ENCODE results near the gene EXOSC9. TPM values are rescaled to one million over a fixed set of nuclear protein-coding genes. Genes with fewer than 3 reads are reported as not detected.

The EXOSC9 gene
- polyA plus RNA-seq, 6 donors from 2014 or later, result 12.0 to 45.3 (median 40.1) TPM

DNA sequence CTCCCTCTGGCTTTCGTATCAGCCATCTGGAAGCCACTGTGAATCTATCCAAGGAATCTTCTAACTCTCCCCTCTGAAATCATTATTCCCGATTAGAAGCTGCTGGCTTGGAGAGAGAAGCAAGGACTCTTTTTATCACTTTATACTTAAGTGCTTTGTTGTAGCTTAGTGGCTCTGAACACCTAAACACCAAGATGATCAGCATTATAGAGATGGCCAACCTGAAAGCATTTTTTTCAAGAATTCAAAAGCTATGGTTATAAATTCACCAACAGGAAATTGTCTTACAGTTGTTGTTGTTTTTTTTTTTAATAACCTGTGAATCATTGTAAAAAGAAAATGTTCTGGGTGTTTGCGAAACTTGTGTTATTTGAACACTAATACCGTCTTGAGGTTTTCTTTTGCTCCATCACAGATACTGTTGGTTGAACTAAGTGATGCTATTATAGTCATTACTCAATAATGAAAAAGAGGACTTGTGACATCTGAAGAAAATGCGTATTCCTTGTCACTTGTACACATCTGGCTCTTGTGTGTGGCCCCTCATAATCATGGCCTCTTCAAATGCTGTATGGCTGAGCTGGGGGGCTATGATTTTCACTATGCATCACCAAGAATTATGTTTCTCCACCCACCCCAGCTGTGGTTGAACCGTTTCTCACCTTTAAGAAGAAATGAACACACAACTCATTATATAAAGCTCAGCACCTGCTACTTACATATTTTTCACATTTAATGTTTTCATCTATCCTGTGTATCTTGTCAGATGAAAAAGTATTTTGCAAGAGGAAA is 24.3 kb upstream of the EXOSC9 start:
- H3K27ac Mint-ChIP-seq, result no peak overlapping the region
- no peaks in the 10 kb centered on the region for H3K4me1 Mint-ChIP-seq
- H3K9me3 Mint-ChIP-seq, result peaks cover 0 to 2% (median 0%) of the 10 kb centered on the region in 7 donors
- no peak overlapping the region for H3K4me3 Mint-ChIP-seq
- H3K27me3 Mint-ChIP-seq, result peaks cover 27 to 48% (median 30%) of the 10 kb centered on the region in 3 donors
- no peak for DNase-seq
- no peaks in the 10 kb centered on the region for H3K36me3 Mint-ChIP-seq
- no peak for ATAC-seq (ENCODE audit: low read depth in 2 of 2)

DNA sequence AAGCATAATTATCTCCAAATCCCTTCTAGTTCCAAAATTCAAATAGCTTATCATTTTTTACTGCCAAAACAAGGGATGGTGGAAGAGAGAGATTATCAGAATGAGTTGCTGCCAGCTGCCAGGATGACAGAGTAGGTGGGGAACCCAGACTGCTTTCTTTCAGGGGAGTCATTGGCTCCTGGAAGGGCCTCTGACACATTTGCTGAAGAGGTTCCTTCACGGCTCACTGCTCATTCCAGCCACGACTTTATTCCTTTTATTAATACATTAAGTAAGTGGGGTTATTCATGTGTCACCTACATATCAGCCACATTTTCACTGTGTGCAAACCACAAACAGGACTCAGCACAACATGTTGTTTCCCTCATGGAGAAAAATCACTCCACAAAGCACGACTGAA is 23.5 kb upstream of the EXOSC9 start:
- no peaks in the 10 kb centered on the region for H3K9me3 Mint-ChIP-seq
- no peak for ATAC-seq (ENCODE audit: low read depth in 2 of 2)
- H3K4me3 Mint-ChIP-seq, result no peak overlapping the region
- H3K36me3 Mint-ChIP-seq, result no peaks in the 10 kb centered on the region
- peaks cover 22 to 43% (median 31%) of the 10 kb centered on the region in 3 donors for H3K27me3 Mint-ChIP-seq
- H3K4me1 Mint-ChIP-seq, result no peaks in the 10 kb centered on the region
- DNase-seq, result no peak
- no peak overlapping the region for H3K27ac Mint-ChIP-seq

DNA sequence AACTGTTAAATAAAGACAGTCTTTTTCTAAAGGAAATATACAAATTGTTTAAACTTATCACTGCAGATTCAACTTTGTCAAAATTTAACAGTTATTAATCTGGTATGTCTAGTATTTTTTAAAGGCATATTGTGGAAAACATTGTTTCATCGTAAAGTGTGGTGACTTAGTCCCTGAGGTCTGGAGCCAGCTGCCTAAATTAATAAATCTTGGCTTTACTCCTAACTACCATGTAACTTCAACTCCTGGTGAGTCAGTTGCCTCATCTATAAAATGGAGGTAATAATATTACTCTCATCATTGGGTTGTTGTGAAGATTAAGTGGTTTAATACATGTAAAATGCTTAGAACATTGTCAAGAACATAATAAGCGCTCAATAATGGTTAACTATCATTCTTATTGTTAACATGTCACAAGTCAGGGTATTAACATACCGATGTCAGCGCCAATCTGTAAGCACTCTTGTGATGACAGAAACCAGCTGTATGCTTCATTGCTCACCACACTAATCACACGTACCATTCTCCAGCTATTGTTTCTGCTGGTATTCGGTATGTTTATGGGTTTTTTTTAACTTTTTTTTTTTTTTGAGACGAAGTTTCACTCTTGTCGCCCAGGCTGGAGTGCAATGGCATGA is 22.0 kb upstream of the EXOSC9 start:
- peaks cover 28 to 45% (median 40%) of the 10 kb centered on the region in 3 donors for H3K27me3 Mint-ChIP-seq
- H3K36me3 Mint-ChIP-seq, result no peaks in the 10 kb centered on the region
- no peak for DNase-seq
- H3K9me3 Mint-ChIP-seq, result peaks cover 0 to 5% (median 4%) of the 10 kb centered on the region in 7 donors
- H3K27ac Mint-ChIP-seq, result no peak overlapping the region
- no peak for ATAC-seq (ENCODE audit: low read depth in 2 of 2)
- H3K4me1 Mint-ChIP-seq, result no peaks in the 10 kb centered on the region
- no peak overlapping the region for H3K4me3 Mint-ChIP-seq

DNA sequence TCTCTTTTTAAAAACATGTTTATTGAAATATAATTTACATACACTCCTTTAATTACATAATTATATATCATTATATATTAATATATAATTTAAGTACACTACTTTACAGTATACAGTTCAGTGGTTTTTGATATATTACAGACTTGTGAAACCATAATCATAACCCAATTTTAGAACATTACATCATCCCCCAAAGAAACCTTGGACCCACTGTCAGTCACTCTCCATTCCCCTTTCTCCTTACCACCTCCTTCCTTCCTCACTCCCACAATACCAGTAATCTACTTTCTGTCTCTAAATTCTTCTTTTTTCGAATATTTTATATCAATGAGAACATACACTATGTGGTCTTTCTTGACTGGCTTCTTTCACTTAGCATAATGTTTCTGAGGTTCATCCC is 17.9 kb upstream of the EXOSC9 start:
- Mint-ChIP-seq H3K9me3 (peaks cover 0 to 15% (median 9%) of the 10 kb centered on the region in 7 donors), H3K4me3 (no peak overlapping the region), H3K4me1 (no peaks in the 10 kb centered on the region), H3K27me3 (peaks cover 54 to 65% (median 60%) of the 10 kb centered on the region in 3 donors), H3K36me3 (no peaks in the 10 kb centered on the region), H3K27ac (peak overlapping the region in 1 of 6 donors; percentile 0)
- ATAC-seq (ENCODE audit: low read depth in 2 of 2) (no peak), DNase-seq (no peak)

DNA sequence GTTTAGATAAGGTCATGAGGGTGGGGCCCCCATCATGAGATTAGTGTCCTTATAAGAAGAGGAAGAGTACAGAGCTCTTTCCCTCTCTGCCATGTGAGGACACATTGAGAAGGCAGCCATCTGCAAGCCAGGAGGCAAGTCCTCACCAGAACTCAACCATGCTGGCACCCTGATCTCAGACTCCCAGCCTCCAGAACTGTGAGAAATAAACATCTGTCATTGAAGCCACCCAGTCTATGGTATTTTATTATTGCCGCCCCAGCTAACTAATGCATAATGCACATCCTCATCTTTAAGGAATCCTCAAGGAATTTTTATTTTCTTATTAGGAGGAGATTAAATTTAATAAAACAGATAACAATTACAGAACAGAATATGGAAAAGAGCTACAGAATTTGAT is 16.7 kb upstream of the EXOSC9 start:
- Mint-ChIP-seq H3K4me3 (no peak overlapping the region), H3K36me3 (no peaks in the 10 kb centered on the region), H3K27ac (peak overlapping the region in 1 of 6 donors; percentile 7), H3K4me1 (no peaks in the 10 kb centered on the region), H3K27me3 (peaks cover 61 to 77% (median 70%) of the 10 kb centered on the region in 3 donors), H3K9me3 (peaks cover 0 to 15% (median 9%) of the 10 kb centered on the region in 7 donors)
- no peak for ATAC-seq (ENCODE audit: low read depth in 2 of 2)
- no peak for DNase-seq

DNA sequence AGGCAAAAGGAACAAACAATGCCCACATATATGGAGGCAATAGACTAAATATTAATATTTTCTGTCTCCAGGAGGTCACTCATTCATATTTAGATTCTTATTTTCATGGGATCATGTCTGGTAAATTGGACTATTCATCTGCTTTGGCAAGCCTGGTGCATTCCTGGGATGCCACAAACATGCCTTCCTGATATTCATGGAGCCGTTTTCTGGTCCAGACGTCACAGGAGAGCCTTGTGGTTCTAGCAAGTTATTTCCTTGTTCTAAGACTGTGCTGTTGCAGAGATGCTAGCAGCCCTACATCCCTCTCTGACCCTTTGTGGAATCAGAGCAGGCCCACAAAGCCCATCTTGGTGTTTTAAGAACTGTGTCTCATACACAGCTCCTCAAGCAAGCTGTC is 16.1 kb upstream of the EXOSC9 start:
- H3K4me3 Mint-ChIP-seq, result no peak overlapping the region
- H3K36me3 Mint-ChIP-seq, result no peaks in the 10 kb centered on the region
- peaks cover 0 to 15% (median 9%) of the 10 kb centered on the region in 7 donors for H3K9me3 Mint-ChIP-seq
- no peak overlapping the region for H3K27ac Mint-ChIP-seq
- peaks cover 62 to 76% (median 69%) of the 10 kb centered on the region in 3 donors for H3K27me3 Mint-ChIP-seq
- H3K4me1 Mint-ChIP-seq, result no peaks in the 10 kb centered on the region
- ATAC-seq (ENCODE audit: low read depth in 2 of 2) (no peak), DNase-seq (no peak)

DNA sequence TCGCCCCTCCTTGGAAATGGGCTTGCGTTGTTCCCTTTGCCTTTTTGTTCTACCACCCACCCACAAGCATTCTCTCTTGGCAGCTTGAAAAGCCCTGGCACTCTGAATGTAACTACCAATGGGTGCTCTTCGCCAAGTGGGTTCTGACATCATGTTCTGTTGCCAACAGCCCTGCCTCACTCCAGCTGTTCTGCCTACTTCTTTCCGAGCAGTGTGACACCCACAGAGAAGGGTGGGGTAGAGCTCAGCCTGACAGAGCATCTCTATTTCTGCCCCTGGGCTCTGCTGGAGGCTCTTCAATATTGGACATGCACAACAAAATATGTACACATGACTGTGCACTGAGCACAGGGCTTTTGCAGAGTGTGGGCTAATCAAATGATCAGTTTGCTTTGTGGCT is 15.6 kb upstream of the EXOSC9 start:
- ATAC-seq (ENCODE audit: low read depth in 2 of 2), result no peak
- Mint-ChIP-seq H3K27me3 (peaks cover 61 to 76% (median 68%) of the 10 kb centered on the region in 3 donors), H3K4me3 (no peak overlapping the region)

DNA sequence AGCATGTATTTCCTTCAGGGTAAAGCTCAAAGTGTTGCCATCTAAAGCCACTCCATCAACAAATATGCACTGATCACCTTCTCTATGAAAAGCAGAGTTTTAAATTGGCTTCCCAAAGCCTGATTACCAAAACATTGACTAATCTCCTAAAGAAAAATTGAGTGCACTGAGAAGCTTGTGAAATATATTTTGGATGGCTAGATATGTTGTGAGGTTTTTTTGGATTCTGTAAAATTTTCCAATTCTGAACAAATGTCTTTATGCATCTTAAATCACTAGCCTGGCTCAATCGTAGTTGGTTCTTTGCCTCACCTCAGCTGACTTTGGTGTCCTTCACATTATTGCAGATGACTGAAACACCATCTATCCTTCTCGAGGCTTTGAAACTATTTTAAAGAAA is 14.9 kb upstream of the EXOSC9 start:
- H3K27me3 Mint-ChIP-seq, result peaks cover 56 to 76% (median 63%) of the 10 kb centered on the region in 3 donors
- no peak for ATAC-seq (ENCODE audit: low read depth in 2 of 2)
- no peaks in the 10 kb centered on the region for H3K4me1 Mint-ChIP-seq
- DNase-seq, result no peak
- no peaks in the 10 kb centered on the region for H3K36me3 Mint-ChIP-seq
- H3K27ac Mint-ChIP-seq, result no peak overlapping the region
- peaks cover 0 to 15% (median 9%) of the 10 kb centered on the region in 7 donors for H3K9me3 Mint-ChIP-seq
- no peak overlapping the region for H3K4me3 Mint-ChIP-seq

More for the DNA sequence above, 15.6 kb upstream of the EXOSC9 start:
- H3K9me3 Mint-ChIP-seq, result peaks cover 0 to 15% (median 9%) of the 10 kb centered on the region in 7 donors
- H3K4me1 Mint-ChIP-seq, result no peaks in the 10 kb centered on the region
- no peak for DNase-seq
- no peaks in the 10 kb centered on the region for H3K36me3 Mint-ChIP-seq
- no peak overlapping the region for H3K27ac Mint-ChIP-seq

DNA sequence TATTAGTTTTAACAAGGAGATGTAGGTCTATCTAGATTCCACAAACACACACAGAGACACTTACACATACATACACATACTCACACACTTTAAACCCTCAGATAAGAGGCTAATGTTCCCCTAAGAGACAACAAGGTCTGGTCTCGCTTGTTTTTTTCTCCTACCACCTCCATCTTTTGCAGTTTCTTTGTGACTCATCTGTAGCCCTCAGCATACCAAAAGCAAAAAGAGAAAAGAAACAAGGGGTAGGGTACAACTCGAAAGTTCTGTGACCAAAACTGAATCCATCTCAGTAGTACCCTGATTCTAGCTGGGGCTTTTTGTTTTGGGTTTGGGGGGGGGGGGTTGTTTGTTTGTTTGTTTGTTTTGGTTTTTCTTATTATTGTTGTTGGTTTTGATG is 12.2 kb upstream of the EXOSC9 start:
- no peak for DNase-seq
- Mint-ChIP-seq H3K4me1 (no peaks in the 10 kb centered on the region), H3K4me3 (no peak overlapping the region), H3K36me3 (no peaks in the 10 kb centered on the region), H3K9me3 (peaks cover 0 to 13% (median 7%) of the 10 kb centered on the region in 7 donors), H3K27me3 (peaks cover 45 to 65% (median 61%) of the 10 kb centered on the region in 3 donors), H3K27ac (peak overlapping the region in 1 of 6 donors; percentile 79)
- no peak for ATAC-seq (ENCODE audit: low read depth in 2 of 2)

DNA sequence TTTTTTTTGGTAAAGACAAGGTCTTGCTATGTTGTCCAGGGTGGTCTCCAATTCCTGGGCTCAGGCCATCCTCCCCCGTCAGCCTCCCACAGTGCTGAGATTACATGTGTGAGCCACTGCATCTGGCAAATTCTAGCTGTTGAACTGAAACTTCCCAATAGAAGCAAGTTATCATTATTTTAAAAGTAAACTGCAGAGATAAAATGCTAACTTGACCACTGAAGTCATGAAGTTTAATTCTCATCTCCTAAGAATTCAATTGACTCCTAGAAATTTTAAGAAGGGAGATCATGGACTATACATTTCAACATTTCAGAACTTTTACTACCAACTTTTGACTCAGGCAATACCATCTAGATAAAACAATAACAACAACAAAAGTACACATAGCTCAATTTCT is 11.7 kb upstream of the EXOSC9 start:
- no peaks in the 10 kb centered on the region for H3K4me1 Mint-ChIP-seq
- no peak overlapping the region for H3K4me3 Mint-ChIP-seq
- H3K9me3 Mint-ChIP-seq, result peaks cover 0 to 7% (median 3%) of the 10 kb centered on the region in 7 donors
- no peak overlapping the region for H3K27ac Mint-ChIP-seq
- no peak for DNase-seq
- H3K27me3 Mint-ChIP-seq, result peaks cover 49 to 65% (median 61%) of the 10 kb centered on the region in 3 donors
- no peak for ATAC-seq (ENCODE audit: low read depth in 2 of 2)
- H3K36me3 Mint-ChIP-seq, result no peaks in the 10 kb centered on the region

DNA sequence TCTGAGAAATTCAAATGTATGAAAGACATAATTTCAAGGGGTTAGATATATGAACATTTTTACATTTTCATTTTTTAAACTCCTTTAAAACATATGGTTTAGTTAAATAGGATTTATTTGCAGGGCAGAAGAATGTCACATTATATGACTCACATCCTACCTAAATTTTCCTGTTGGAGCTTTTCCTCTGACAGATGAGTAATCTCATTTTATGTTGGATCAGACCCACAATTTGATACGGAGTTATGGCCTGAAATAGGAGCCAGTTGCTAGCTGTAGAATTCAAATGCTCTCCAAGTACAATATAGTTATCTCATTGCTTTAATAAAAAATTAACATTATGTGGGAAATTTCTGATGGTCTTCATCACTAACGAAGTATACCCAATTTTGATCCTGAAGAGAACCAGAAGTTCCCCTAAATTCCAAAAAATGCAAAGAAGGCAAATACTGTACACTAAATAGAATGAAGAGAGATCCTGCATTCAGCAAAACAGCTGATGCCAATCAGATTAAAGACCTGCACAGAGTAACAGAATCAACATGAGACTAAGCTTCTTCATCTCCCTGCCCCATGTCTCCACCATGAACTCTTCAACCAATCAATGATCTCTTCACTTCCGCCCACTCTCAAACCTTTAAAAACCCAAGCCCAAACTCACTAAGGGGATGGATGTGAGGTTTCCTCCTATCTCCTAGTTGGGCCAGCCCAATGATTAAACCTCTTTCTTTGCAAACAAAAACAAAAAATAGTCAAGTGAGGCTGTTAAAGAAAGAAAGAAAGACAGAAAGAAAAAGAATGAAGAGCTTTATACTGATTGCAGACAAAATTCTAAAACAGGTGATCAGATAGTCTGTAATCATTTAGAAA is 10.9 kb upstream of the EXOSC9 start:
- Mint-ChIP-seq H3K9me3 (no peaks in the 10 kb centered on the region), H3K27me3 (peaks cover 43 to 64% (median 64%) of the 10 kb centered on the region in 3 donors), H3K36me3 (no peaks in the 10 kb centered on the region), H3K4me1 (no peaks in the 10 kb centered on the region), H3K27ac (no peak overlapping the region), H3K4me3 (no peak overlapping the region)
- ATAC-seq (ENCODE audit: low read depth in 2 of 2), result no peak
- no peak for DNase-seq

DNA sequence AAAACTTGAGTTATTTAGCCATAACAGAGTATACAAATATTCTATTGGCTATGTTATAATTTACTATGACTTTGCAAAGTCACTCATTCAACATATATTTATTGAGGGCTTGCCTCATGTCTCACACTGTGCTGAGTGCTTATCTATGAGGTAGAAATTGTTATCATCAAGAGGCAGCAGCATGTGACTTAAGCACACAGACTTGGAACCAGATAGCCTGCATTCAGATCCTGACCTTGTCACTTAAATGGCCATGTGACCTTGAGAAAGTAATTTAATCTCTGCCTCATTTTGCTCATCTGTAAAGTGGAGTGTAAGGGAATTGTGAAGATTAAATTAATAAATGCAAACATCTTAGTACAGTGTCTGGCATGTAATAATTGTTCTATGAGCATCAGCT is 10.1 kb upstream of the EXOSC9 start:
- Mint-ChIP-seq H3K4me3 (no peak overlapping the region), H3K36me3 (no peaks in the 10 kb centered on the region), H3K27me3 (peaks cover 38 to 64% (median 60%) of the 10 kb centered on the region in 3 donors), H3K9me3 (no peaks in the 10 kb centered on the region), H3K27ac (no peak overlapping the region), H3K4me1 (no peaks in the 10 kb centered on the region)
- DNase-seq, result no peak
- ATAC-seq (ENCODE audit: low read depth in 2 of 2), result no peak

DNA sequence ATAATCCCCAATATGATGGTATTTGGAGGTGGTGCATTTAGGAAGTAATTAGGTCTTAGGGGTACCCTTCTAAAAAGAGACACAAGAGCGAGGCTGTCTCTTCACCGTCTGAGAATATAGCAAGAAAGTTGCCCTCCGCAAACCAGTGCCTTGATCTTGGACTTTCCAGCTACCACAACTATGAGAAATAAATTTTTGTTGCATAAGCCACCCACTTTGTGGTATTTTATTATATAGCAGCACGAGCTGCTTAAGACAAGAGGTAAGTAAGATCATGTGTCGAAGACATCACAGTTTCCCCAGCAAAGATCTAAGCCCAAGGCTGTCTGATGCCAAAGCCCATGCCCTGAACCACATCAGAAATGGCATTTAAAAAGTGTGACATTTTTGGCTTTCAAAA is 9.6 kb upstream of the EXOSC9 start:
- Mint-ChIP-seq H3K4me3 (no peak overlapping the region), H3K27ac (no peak overlapping the region), H3K4me1 (no peaks in the 10 kb centered on the region), H3K9me3 (no peaks in the 10 kb centered on the region), H3K27me3 (peaks cover 35 to 64% (median 58%) of the 10 kb centered on the region in 3 donors), H3K36me3 (no peaks in the 10 kb centered on the region)
- ATAC-seq (ENCODE audit: low read depth in 2 of 2) (no peak), DNase-seq (no peak)
